Gastrocnemius medialis (tissue), 4 donors: Measurements from ENCODE around the gene UBE2E1.

ENCODE experiments used
- CTCF ChIP-seq, 5 experiments: fragments of 450-650 bp in 3 of 5; fragments of 200-600 bp in 2 of 5; sonication (generic) in 2 of 5; IDR thresholded peaks in 4 of 5; conservative IDR thresholded peaks in 1 of 5; 1 replicate in 4 of 5; 2 replicates in 1 of 5; pipeline ENCODE4 v1.5.1; 2016 to 2019; ENCODE audit warnings: antibody characterized with exemption in 5 of 5, mild to moderate bottlenecking in 3 of 5, moderate library complexity in 3 of 5
- POLR2A ChIP-seq, 2 donors: fragments of 450-650 bp; IDR thresholded peaks; one replicate each; pipeline ENCODE4 v1.6.1; 2017; ENCODE audit warnings: antibody characterized with exemption in 2 of 2, mild to moderate bottlenecking in 2 of 2, moderate library complexity in 2 of 2

GRCh38 chr3:23831517-23832394 lies 26.0 kb downstream of the UBE2E1 start:
- TF ChIP-seq POLR2A (IDR thresholded peaks at IDR 0.05) (no peak), CTCF (IDR thresholded peaks at IDR 0.05 in 4 of 5, conservative IDR thresholded peaks at IDR 0.05 in 1 of 5) (no peak)
